NCI-H510A treated with DMSO at 0.1 percent for 48 hours (cell line): ENCODE measurements around the gene NKX1-2.

ENCODE experiments used
- DNase-seq: peaks from one replicate; lab custom pipeline; 2025; lab: John Stamatoyannopoulos, UW

Gene NKX1-2

DNA sequence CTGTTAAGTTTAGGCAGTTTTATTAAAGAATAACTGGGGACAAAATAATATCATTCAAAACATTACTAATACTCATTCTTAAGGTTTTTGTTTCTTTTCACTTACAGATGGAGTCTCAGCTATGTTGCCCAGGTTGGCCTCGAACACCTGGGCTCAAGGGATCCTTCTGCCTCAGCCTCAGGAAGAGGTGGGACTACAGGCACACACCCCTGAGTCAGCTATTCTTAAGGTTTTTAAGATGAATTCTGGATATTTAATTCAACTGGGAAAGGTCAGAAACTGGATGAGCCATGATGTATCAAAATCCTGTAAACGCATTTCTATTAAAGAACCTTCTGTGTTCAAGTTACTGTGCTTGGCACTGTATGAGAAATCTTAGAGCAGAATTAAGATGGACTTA is 34.6 kb downstream of the NKX1-2 start:
- DNase-seq = no peak

DNA sequence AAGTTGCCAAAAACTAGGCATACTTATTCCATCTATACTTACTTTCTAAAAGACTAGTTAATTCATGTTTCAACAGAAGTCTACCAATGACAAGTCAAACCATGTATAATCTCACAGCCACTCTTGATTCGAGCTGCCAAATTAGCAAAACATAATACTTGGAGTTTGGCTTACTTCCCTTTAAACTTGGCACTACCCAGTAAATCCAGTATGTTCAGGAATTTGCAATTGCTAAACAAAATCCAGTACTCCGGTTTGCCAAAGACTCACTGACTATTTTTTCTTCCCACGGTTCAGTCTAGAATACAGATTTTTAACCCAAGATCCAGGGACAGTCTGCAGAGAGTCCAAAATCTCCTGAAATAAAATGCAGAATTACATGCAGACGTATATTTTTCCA is 35.8 kb downstream of the NKX1-2 start:
- DNase-seq = no peak

DNA sequence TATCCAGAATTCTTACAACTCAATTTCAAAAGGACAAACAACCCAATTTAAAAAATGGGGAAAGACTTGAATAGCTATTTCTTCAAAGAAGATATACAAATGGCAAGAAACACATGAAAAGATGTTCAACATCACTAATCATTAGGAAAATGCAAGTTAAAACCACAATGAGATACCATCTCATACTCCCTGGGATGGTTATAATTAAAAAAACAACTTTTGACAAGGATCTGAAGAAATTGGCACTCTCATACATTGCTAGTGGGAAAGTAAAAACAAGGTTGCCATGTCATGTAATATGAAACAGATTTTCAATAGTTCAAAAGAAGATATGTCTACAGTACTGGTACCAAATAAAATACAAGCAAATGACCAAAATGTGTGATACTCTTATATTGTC is 40.1 kb downstream of the NKX1-2 start:
- no peak for DNase-seq

- DNase-seq = no peak
Measured at GRCh38 chr10:124408357-124408756, 41.5 kb downstream of the NKX1-2 start.

DNA sequence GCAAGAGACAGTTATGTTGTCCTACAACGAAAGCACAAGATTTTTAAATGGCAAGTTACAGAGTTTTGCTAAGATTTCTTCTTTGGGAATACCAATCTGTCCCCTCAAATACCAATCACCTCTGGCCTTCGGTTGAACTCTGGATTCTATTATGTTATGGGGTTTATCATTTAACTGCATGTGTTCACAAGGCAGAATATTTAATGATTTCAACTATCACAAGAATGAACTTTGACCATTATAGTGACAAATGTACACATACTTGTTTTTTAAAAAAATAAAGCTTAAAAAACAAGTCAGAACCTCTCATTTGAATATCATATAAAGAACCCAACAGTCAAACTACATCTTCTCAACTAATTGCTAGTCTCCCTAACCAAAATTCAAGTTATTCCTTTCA is 42.4 kb downstream of the NKX1-2 start:
- DNase-seq = no peak

DNA sequence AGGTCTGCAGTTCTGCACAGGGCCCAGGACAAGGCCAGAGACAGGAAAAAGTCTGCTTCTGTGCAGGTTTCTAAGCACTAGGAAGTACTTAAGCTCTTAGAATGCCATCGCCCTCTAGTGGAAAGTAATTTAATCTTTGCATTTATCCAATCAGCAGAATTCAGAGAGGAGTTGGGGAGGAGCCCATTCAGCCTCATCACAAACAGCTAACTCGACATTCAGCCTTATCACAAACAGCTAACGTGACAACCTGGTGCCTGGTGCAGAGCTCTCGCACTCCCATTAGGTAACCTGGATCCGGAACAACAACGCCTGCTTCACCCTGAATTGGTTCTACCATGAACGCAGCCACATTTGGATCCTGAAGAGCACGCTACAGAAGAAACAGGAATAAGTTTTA is 46.3 kb downstream of the NKX1-2 start:
- DNase-seq = peak; percentile 95

DNA sequence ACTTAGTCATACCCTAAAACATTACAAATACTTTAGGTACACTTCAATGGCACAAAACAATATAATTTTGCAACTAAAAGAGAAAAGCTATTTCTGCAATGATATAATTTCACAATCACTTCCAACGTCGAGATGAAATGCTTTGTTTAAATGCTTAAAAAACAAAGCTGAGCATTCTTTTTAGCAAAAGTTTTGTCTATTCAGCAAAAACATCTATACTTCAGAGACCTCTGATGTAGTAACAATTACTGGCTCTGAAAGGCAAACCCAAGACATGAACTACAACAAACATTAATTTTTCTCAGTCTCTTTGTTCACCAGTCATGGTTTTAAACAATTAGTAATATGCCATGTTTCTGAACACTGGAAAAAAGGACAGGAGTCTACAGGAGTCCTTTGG is 47.6 kb downstream of the NKX1-2 start:
- DNase-seq = no peak

DNA sequence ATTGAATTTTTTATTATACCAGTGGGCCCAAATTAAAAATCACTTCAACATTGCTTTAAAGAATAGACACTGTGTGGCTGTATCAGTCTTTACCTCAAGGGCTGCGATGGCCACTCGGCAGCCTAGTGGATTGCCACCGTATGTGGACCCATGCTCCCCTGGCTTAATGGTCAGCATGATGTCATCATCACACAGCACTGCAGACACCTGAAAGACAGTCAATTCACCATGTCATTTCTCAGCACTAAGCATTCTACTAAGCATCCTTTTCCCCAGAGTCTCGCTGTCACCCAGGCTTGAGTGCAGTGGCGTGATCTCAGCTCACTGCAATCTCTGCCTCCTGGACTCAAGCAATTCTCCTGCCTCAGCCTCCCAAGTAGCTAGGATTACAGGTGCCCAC is 48.2 kb downstream of the NKX1-2 start:
- DNase-seq = no peak
